Esophagus muscularis mucosa (tissue), 4 donors: Measurements from ENCODE around the gene MAP3K3. TPM values are rescaled to one million over a fixed set of nuclear protein-coding genes. Genes with fewer than 3 reads are reported as not detected.
A peak's percentile ranks its signal among the peaks of the same experiment; 100 is the strongest.

Experiments used
- DNase-seq: peaks from one replicate; pipeline ENCODE4 v3.0.0-alpha.2; 2017; ENCODE audit errors: extremely low spot score
- H3K27ac ChIP-seq, 4 donors: fragments of 200-600 bp; sonication (generic); replicated peaks in 1 of 4; 1 replicate in 3 of 4; 2 replicates in 1 of 4; pipeline ENCODE4 v1.5.1; 2016 to 2019; ENCODE audit warnings: mild to moderate bottlenecking in 1 of 4
- H3K27me3 ChIP-seq, 4 donors: fragments of 200-600 bp; sonication (generic); one replicate each; pipeline versions ENCODE4 v1.5.1 to v1.6.0; 2016 to 2019
- H3K36me3 ChIP-seq, 4 donors: fragments of 200-600 bp; sonication (generic); one replicate each; pipeline ENCODE4 v1.5.1; 2016 to 2019
- H3K4me1 ChIP-seq, 4 donors: fragments of 200-600 bp; sonication (generic); one replicate each; pipeline ENCODE4 v1.5.1; 2016 to 2019
- H3K4me3 ChIP-seq, 4 donors: fragments of 200-600 bp; sonication (generic); 1 replicate in 2 of 4; 2 replicates in 2 of 4; pipeline ENCODE4 v1.5.1; 2016 to 2019; ENCODE audit warnings: mild to moderate bottlenecking in 4 of 4, moderate library complexity in 1 of 4
- H3K9me3 ChIP-seq, 4 donors: fragments of 200-600 bp; sonication (generic); 1 replicate in 3 of 4; 2 replicates in 1 of 4; pipeline ENCODE4 v1.5.1; 2016 to 2019
- CTCF ChIP-seq, 3 experiments: fragments of 200-600 bp in 2 of 3; fragments of 450-650 bp in 1 of 3; sonication (generic) in 2 of 3; IDR thresholded peaks; one replicate each; pipeline ENCODE4 v1.5.1; 2017 to 2019; ENCODE audit warnings: antibody characterized with exemption in 3 of 3, mild to moderate bottlenecking in 2 of 3, moderate library complexity in 1 of 3
- EP300 ChIP-seq: sonication (generic); formaldehyde crosslinking; IDR thresholded peaks from one replicate; pipeline ENCODE4 v1.6.1; 2017; ENCODE audit warnings: antibody characterized with exemption
- POLR2A ChIP-seq: fragments of 450-650 bp; IDR thresholded peaks from one replicate; pipeline ENCODE4 v1.6.1; 2017; ENCODE audit warnings: antibody characterized with exemption, moderate library complexity, mild to moderate bottlenecking, low read depth
- POLR2AphosphoS5 ChIP-seq, 2 donors: sonication (generic); formaldehyde crosslinking; IDR thresholded peaks; one replicate each; pipeline ENCODE4 v1.6.1; 2017; ENCODE audit warnings: antibody characterized with exemption in 2 of 2
- WGBS: methylation state at CpG from one replicate; pipeline ENCODE4 v1.1.5; 2018; 5-methylcytosine and 5-hydroxymethylcytosine counted together
- intact Hi-C: fragments of 100-400 bp; cut with DNase I; formaldehyde crosslinking; loops from one replicate; pipeline ENCODE4 v1.15.1; 2023
- total RNA-seq, 4 donors: library from RNA; depleted of rRNA; stranded (reverse); fragments of >200 nt; gene quantifications; one replicate each; pipeline versions ENCODE4 v1.1.0 to v1.2.1, GENCODE V29; 2016

Gene MAP3K3
- total RNA-seq, 4 donors from 2014 or later = 67.7 to 132 (median 86.6) TPM

- intact Hi-C loops = no loop called here
- Histone ChIP-seq H3K4me3 (no peak overlapping the region), H3K36me3 (peaks cover 29 to 92% (median 61%) of the 10 kb centered on the region in 4 donors), H3K4me1 (peaks cover under 1 to 29% (median 16%) of the 10 kb centered on the region in 4 donors), H3K9me3 (no peaks in the 10 kb centered on the region), H3K27me3 (no peaks in the 10 kb centered on the region), H3K27ac (no peak overlapping the region)
- DNase-seq = no peak
- 72% methylated on average over 3 of the region's 3 CpGs for WGBS
- no peak for TF ChIP-seq CTCF (IDR thresholded peaks at IDR 0.05)
- TF ChIP-seq POLR2AphosphoS5 (IDR thresholded peaks at IDR 0.05) = no peak
- no peak for TF ChIP-seq POLR2A
- no peak for TF ChIP-seq EP300
Observed at GRCh38 chr17:63657786-63658185, 35.6 kb downstream of the MAP3K3 start.

- Histone ChIP-seq H3K9me3 (no peaks in the 10 kb centered on the region), H3K27me3 (no peaks in the 10 kb centered on the region), H3K27ac (no peak overlapping the region), H3K4me1 (peaks cover 0 to 23% (median 10%) of the 10 kb centered on the region in 4 donors), H3K36me3 (peaks cover 28 to 91% (median 62%) of the 10 kb centered on the region in 4 donors), H3K4me3 (no peak overlapping the region)
- WGBS = 60% methylated on average over 1 of the region's 1 CpG
- no peak for TF ChIP-seq EP300
- TF ChIP-seq CTCF (IDR thresholded peaks at IDR 0.05) = no peak
- no peak for TF ChIP-seq POLR2AphosphoS5 (IDR thresholded peaks at IDR 0.05)
- TF ChIP-seq POLR2A = no peak
- intact Hi-C loops = no loop called here
- no peak for DNase-seq
Observed at GRCh38 chr17:63658366-63658765, 36.1 kb downstream of the MAP3K3 start.

GRCh38 chr17:63659850-63660249 lies 37.6 kb downstream of the MAP3K3 start:
- no peaks in the 10 kb centered on the region for H3K9me3 ChIP-seq
- peaks cover 23 to 88% (median 59%) of the 10 kb centered on the region in 4 donors for H3K36me3 ChIP-seq
- DNase-seq = no peak
- no peak for TF ChIP-seq POLR2AphosphoS5 (IDR thresholded peaks at IDR 0.05)
- no peak for TF ChIP-seq EP300
- no peak for TF ChIP-seq CTCF (IDR thresholded peaks at IDR 0.05)
- no peak for TF ChIP-seq POLR2A
- H3K4me1 ChIP-seq = peaks cover 5 to 9% (median 7%) of the 10 kb centered on the region in 4 donors
- intact Hi-C loops = no loop called here
- 95% methylated on average over 3 of the region's 3 CpGs for WGBS
- H3K27me3 ChIP-seq = no peaks in the 10 kb centered on the region
- H3K4me3 ChIP-seq = no peak overlapping the region
- H3K27ac ChIP-seq = no peak overlapping the region

GRCh38 chr17:63665527-63666214 lies 43.5 kb downstream of the MAP3K3 start:
- no peak for TF ChIP-seq POLR2A
- peak; percentile 33 to 40 for TF ChIP-seq POLR2AphosphoS5 (IDR thresholded peaks at IDR 0.05)
- H3K9me3 ChIP-seq = no peaks in the 10 kb centered on the region
- WGBS = 61% methylated on average over 5 of the region's 5 CpGs
- H3K4me3 ChIP-seq = no peak overlapping the region
- intact Hi-C loops = no loop called here
- H3K36me3 ChIP-seq = peaks cover 14 to 93% (median 71%) of the 10 kb centered on the region in 4 donors
- peaks cover 12 to 25% (median 17%) of the 10 kb centered on the region in 4 donors for H3K4me1 ChIP-seq
- peak overlapping the region in 2 of 4 donors; percentile 3 to 58 for H3K27ac ChIP-seq
- H3K27me3 ChIP-seq = no peaks in the 10 kb centered on the region
- no peak for DNase-seq

GRCh38 chr17:63672856-63673255 lies 50.6 kb downstream of the MAP3K3 start:
- Histone ChIP-seq H3K4me3 (no peak overlapping the region), H3K4me1 (peaks cover 32 to 44% (median 39%) of the 10 kb centered on the region in 4 donors), H3K9me3 (no peaks in the 10 kb centered on the region), H3K36me3 (peaks cover 4 to 69% (median 49%) of the 10 kb centered on the region in 4 donors), H3K27ac (no peak overlapping the region), H3K27me3 (no peaks in the 10 kb centered on the region)
- no peak for DNase-seq
- no peak for TF ChIP-seq EP300
- TF ChIP-seq POLR2AphosphoS5 (IDR thresholded peaks at IDR 0.05) = no peak
- no peak for TF ChIP-seq POLR2A
- TF ChIP-seq CTCF (IDR thresholded peaks at IDR 0.05) = no peak
- intact Hi-C loops = no loop called here
- 90% methylated on average over 2 of the region's 2 CpGs for WGBS
